Large intestine (tissue), 3 donors: ENCODE measurements around the gene IRAK2. TPM values are rescaled to one million over a fixed set of nuclear protein-coding genes. Genes with fewer than 3 reads are reported as not detected.

ENCODE experiments used
- DNase-seq, 2 donors: peaks; one replicate each; pipeline versions ENCODE4 v3.0.0 to v3.0.0-alpha.2; 2013
- H3K27ac ChIP-seq: one replicate; pipeline ENCODE4 v1.5.1; 2013; ENCODE audit warnings: low read length
- H3K27me3 ChIP-seq: 2 replicates; pipeline ENCODE4 v1.6.1; 2013; ENCODE audit warnings: low read length; ENCODE audit not compliant: control insufficient read depth, insufficient read depth
- H3K36me3 ChIP-seq: 2 replicates; pipeline ENCODE4 v1.6.1; 2013; ENCODE audit warnings: low read length; ENCODE audit not compliant: control insufficient read depth, insufficient read depth
- H3K4me1 ChIP-seq: one replicate; pipeline ENCODE4 v1.6.1; 2013; ENCODE audit warnings: low read length; ENCODE audit not compliant: control insufficient read depth, insufficient read depth
- H3K4me3 ChIP-seq: one replicate; pipeline ENCODE4 v1.5.1; 2013; ENCODE audit warnings: low read length
- H3K9me3 ChIP-seq: one replicate; pipeline ENCODE4 v1.6.1; 2013; ENCODE audit warnings: mild to moderate bottlenecking, low read depth, low read length, moderate library complexity; ENCODE audit not compliant: control insufficient read depth
- WGBS: methylation state at CpG from one replicate; pipeline ENCODE4 v1.1.5; 2013; ENCODE audit warnings: low lambda C conversion rate; ENCODE audit not compliant: insufficient coverage; 5-methylcytosine and 5-hydroxymethylcytosine counted together
- polyA plus RNA-seq: library from polyadenylated mRNA; unstranded; fragments of 120-200 nt; gene quantifications from one replicate; pipeline ENCODE4 v1.2.1, GENCODE V29; 2013

The IRAK2 gene
- polyA plus RNA-seq, 1 donor: 2.2 TPM

DNA sequence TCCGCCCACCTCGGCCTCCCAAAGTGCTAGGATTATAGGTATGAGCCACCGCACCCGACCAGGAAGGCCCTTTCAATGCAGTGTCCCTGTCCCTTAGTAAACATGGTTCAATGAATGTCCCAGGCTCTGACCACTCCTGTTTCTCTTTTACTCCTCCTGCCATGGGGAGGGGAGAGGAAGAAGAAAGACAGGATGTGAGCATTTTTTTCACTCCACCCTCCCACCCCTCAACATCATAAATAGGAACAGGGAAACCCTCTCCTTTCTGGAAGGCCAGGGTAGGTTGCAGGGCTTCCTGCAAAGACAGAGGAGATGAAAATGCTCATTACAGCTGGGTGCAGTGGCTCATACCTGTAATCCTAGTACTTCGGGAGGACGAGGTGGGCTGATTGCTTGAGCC lies 76.1 kb downstream of the IRAK2 start:
- no peak overlapping the region for H3K4me3 ChIP-seq
- no peak for DNase-seq
- peaks cover 1% of the 10 kb centered on the region for H3K36me3 ChIP-seq
- H3K4me1 ChIP-seq: no peaks in the 10 kb centered on the region
- no CpG with 5 or more reads among the region's 6 CpGs for WGBS
- H3K27me3 ChIP-seq: no peaks in the 10 kb centered on the region
- H3K27ac ChIP-seq: no peak overlapping the region
- H3K9me3 ChIP-seq: no peaks in the 10 kb centered on the region

GRCh38 chr3:10242182-10243065 lies 77.7 kb downstream of the IRAK2 start:
- no peaks in the 10 kb centered on the region for H3K27me3 ChIP-seq
- H3K27ac ChIP-seq: no peak overlapping the region

DNA sequence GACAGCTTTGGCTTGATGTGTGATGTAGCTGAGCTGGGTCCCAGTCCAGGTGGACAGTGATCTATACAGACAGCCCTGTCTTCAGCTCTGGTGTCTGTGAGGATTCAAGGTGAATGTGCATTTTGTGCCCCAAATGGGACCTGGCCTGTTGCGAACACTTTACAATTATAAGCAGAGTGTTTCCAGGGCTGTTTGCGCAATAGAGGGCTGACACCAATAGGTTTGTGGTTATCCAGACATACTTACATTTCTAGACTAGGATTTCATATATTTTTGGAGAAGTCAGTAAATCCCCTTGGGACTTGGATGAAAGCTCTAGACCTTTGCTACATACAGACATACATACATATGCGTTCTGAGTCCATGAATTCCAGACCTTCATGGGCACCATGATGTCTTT lies 79.3 kb downstream of the IRAK2 start:
- Histone ChIP-seq H3K36me3 (no peaks in the 10 kb centered on the region), H3K9me3 (no peaks in the 10 kb centered on the region), H3K4me3 (no peak overlapping the region), H3K4me1 (no peaks in the 10 kb centered on the region), H3K27ac (no peak overlapping the region), H3K27me3 (no peaks in the 10 kb centered on the region)
- WGBS: no CpG with 5 or more reads among the region's 3 CpGs
- DNase-seq: no peak

More at GRCh38 chr3:10242182-10243065, 77.7 kb downstream of the IRAK2 start:
- H3K36me3 ChIP-seq: no peaks in the 10 kb centered on the region
- no peaks in the 10 kb centered on the region for H3K9me3 ChIP-seq
- no peak for DNase-seq
- H3K4me3 ChIP-seq: no peak overlapping the region
- no peaks in the 10 kb centered on the region for H3K4me1 ChIP-seq
- whole genome bisulfite sequencing: no CpG with 5 or more reads among the region's 7 CpGs

DNA sequence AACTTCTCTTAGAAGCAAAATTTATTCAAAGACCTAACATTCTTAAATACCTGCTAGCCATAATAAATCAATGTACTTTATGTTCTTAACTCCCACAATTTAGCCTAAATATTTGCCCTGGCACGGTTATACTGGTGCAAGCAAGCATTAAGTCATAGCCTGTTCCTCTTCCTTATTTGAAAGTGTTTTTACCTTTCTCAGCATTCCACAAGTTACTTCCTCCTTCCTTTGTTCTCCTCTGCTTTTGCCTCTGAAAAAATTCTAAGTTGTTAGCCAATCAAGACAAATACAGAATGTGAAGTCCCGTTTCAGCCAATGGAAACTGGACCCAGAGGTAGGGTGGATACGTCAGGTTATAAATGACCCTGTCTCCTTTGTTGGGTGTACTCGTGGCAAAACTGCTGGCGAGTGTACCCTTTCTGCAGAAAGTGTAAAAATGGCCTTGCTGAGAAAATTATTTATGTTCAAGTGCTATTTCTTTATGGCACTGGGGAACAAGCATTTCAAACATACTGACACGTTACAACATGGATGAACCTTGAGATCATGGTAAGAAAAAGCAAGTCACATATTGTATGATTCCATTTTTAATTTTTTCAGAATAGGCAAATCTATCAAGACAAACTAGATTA lies 80.5 kb downstream of the IRAK2 start:
- 100% methylated on average over 2 of the region's 6 CpGs for WGBS
- Histone ChIP-seq H3K4me1 (no peaks in the 10 kb centered on the region), H3K36me3 (no peaks in the 10 kb centered on the region), H3K4me3 (no peak overlapping the region), H3K27ac (no peak overlapping the region), H3K27me3 (no peaks in the 10 kb centered on the region), H3K9me3 (no peaks in the 10 kb centered on the region)
- DNase-seq: no peak

DNA sequence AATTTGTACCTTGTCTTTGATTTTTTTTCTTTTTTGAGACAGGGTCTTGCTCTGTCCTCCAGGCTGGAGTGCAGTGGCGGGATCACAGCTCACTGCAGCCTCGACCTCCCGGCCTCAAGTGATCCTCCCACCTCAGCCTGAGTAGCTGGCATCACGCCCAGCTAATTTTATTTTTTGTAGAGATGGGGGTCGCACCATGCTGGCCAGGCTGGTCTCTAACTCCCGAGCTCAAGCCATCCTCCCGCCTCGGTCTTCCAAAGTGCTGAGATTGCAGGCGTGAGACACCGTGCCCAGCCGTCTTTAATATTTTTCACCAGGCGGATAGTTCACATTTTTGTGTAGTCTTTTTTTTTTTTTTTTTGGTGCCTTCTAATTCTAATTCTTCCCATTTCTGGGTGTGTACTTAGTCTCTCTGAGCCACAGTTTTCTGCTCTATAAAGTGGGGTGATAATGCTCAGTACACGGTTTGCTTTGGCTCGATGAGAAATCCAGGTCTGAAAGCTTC lies 83.0 kb downstream of the IRAK2 start:
- Histone ChIP-seq H3K36me3 (peaks cover 7% of the 10 kb centered on the region), H3K4me3 (peak overlapping the region; percentile 28), H3K9me3 (no peaks in the 10 kb centered on the region), H3K4me1 (peaks cover 6% of the 10 kb centered on the region), H3K27ac (no peak overlapping the region), H3K27me3 (no peaks in the 10 kb centered on the region)
- 83% methylated on average over 3 of the region's 14 CpGs for WGBS
- DNase-seq: peak in 1 of 2 donors; percentile 9

DNA sequence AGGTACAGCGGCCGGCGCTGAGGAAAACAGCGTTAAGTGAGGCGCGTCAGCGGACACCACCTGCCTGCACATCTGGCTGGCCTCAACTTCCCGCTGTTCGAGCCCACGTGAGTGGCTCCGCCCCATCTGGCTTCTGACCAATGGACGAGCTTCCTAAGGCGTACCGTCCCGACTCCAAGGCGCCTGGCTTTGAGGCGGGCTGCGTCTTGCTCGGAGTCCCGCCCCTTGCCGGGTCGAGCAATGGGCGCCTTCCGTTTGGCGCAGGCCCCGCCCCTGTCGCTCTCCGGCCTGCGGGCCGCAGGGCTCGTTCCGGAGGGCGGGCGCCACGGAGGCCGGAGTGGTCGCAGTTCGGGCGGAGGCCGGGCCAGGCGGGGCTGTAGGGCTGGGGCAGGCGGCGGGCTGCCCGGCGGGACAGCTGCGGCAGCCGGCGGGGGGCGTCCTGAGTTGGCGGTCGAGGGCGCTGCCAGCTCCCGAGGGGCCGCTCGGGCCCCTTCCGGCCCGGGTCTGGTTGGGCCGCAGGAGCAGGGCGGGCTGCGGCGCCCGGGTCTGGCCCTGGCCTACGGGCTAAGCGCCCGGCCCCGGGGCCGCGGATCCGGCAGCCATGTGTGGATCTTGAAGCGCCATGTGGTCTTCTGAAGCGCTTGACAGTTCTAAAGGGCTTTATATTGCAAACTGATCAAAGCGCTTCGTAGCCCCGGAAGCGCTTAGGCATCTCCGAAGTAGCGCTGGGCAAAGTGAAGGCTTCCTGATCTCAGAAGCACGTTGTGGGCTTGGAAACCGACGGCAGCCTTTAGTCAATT lies 83.7 kb downstream of the IRAK2 start, which contains the start of gene TATDN2:
Gene TATDN2, plus strand, starts transcription at position 276 of the 800 bp plus-strand sequence. CDS start 742 bp downstream, outside the sequence.
- no peaks in the 10 kb centered on the region for H3K9me3 ChIP-seq
- peaks cover 11% of the 10 kb centered on the region for H3K36me3 ChIP-seq
- WGBS: no CpG with 5 or more reads among the region's 80 CpGs
- peaks cover 6% of the 10 kb centered on the region for H3K4me1 ChIP-seq
- H3K4me3 ChIP-seq: peak within 1 kb of the TSS; percentile 85
- DNase-seq: peak; percentile 95 to 97
- peak within 1 kb of the TSS; percentile 40 for H3K27ac ChIP-seq
- H3K27me3 ChIP-seq: no peaks in the 10 kb centered on the region

GRCh38 chr3:10248984-10249748 lies 84.4 kb downstream of the IRAK2 start:
- DNase-seq: peak; percentile 21 to 44
- peaks cover 18% of the 10 kb centered on the region for H3K36me3 ChIP-seq

GRCh38 chr3:10249833-10250232 lies 85.1 kb downstream of the IRAK2 start:
- WGBS: 0% methylated on average over 1 of the region's 3 CpGs
- no peaks in the 10 kb centered on the region for H3K27me3 ChIP-seq
- peak overlapping the region; percentile 40 for H3K27ac ChIP-seq
- H3K9me3 ChIP-seq: no peaks in the 10 kb centered on the region
- DNase-seq: no peak
- peaks cover 6% of the 10 kb centered on the region for H3K4me1 ChIP-seq
- peak overlapping the region; percentile 85 for H3K4me3 ChIP-seq
- H3K36me3 ChIP-seq: peaks cover 22% of the 10 kb centered on the region

More at GRCh38 chr3:10248984-10249748, 84.4 kb downstream of the IRAK2 start:
- no CpG with 5 or more reads among the region's 32 CpGs for WGBS
- no peaks in the 10 kb centered on the region for H3K9me3 ChIP-seq
- no peaks in the 10 kb centered on the region for H3K27me3 ChIP-seq
- H3K4me1 ChIP-seq: peaks cover 6% of the 10 kb centered on the region
- peak overlapping the region; percentile 40 for H3K27ac ChIP-seq
- peak overlapping the region; percentile 85 for H3K4me3 ChIP-seq

- no CpG with 5 or more reads among the region's 3 CpGs for WGBS
- Histone ChIP-seq H3K4me1 (peaks cover 6% of the 10 kb centered on the region), H3K27ac (no peak overlapping the region), H3K9me3 (no peaks in the 10 kb centered on the region), H3K4me3 (no peak overlapping the region), H3K36me3 (peaks cover 27% of the 10 kb centered on the region), H3K27me3 (no peaks in the 10 kb centered on the region)
- no peak for DNase-seq
Measured at GRCh38 chr3:10251006-10251405, 86.3 kb downstream of the IRAK2 start.
